ENCODE measurements around the gene MSI2.
"Not testable (repeated sequence)": the region's sequence is repeated elsewhere in the genome, so short reads cannot be mapped to it uniquely, and the experiment has no call there.

Gene MSI2

DNA sequence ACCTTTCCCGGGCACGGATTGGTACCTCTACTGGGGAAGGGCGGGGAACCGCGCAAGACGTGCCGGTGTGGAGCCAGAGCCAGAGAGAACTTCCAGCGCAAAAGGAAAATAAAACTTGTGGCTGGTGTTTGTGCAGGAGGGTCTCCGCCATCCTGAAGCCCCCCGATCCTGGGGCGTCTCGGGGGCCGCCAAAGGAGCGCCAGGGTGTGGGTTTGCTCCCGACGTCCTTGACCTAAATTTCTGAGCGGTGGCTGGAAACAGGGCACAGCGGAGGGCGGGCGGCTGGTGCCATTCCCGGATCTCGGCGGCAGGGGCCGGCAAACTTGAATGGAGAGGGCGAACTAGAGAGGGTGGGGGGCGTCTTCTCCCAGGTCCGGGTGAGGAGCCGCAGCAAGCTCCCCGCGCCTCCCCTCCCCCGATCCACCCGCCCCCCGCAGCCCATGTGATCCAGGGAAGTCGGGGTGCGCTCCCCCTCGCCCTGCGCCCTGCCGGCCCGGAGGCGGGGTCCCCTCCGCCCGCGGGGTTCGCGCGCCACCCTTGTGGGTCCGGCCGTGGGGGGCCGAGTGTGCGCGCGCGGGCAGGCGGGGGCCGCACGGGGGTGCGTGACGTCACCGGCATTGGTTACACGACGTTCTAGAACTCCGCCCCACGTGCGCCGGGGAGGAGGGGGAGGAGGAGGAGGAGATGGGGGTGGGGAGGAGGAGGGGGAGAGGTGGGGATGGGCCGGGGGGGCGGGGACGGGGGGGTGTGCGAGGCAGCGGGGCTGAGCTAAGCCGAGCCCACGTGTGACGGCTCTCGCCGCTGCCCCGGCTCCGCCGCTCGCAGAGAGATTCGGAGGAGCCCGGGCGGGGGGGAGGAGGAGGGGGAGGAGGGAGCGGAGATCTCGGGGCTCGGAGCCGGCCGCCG, at the start of gene MSI2:
Gene MSI2, plus strand, starts transcription at position 748 of the 906 bp plus-strand sequence. CDS start 220 bp downstream, outside the sequence.
- DNase-seq (ENCODE audit: low spot score) = peak; percentile 85

DNA sequence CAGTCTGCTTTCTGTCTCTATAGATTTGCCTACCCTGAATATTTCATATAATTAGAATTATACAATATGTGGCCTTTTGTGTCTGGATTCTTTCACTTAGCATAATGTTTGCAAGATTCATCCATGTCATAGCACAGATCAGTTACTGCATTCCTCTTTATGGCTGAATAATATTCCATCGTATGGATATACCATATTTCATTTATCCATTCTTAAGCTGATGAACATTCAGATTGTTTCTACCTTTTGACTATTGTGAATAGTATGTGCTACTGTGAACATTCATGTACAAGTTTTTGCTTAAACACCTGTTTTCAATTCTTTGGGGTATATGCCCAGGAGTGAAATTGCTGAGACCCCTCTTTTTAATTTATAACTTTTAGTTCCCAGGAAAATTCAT, 49.4 kb upstream of the MSI2 start:
- no peak for DNase-seq (ENCODE audit: low spot score)

DNA sequence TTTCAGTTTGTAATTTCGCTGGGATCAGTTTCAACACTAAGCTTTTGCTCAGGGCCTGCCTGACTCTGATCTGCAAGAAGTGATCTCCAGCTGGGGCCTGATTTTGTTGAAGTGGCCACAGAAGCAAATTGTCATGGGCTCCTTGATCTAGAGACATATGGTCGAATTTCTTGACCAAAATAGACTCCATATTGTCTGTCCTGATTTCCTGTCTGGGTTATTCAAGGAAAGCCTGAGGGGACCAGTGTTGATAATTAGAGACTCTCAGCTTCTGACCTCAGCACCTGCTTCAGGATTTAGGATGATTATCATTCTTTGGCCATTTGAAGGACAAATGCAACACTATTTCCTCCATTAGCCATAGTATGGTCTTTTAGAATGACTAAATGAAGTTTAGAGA, 48.9 kb upstream of the MSI2 start:
- no peak for DNase-seq (ENCODE audit: low spot score)

DNA sequence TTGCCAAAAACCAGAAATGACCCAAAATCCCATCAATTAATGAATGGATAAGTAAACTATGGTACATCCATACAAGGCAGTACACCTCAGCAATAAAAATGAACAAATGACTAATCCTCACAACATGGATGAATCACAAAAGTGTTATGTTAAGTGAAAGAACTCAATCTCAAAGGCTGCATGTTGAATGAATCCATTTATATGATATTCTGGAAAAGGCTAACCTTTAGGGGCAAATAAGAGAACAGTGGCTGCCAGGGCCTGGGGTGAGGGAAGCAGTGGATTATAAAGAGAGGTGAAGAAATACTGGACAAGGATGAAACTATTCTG, 46.1 kb upstream of the MSI2 start:
- DNase-seq (ENCODE audit: low spot score) = no peak

DNA sequence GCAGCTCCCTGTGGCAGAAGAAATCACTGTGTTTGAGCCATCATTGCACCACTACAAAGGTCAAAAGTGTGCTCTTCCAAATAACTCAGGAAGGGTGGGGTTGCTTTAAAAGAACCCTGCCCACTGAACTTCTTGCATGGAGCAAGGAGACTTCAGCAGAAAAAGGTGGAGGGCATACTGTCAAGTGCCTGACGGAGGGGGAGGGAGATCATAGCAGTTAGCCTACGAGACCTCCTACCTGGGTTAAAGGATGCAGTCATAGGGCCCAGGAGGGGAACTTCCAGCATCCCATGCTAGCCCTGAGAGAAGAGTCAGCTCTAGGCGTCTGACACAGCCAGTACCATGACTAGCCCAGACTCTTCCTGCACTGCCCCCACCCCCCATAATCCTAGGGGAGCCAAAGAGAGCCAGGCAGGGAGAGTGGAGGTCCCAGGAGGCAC, 45.3 kb upstream of the MSI2 start:
- DNase-seq (ENCODE audit: low spot score) = no peak

DNA sequence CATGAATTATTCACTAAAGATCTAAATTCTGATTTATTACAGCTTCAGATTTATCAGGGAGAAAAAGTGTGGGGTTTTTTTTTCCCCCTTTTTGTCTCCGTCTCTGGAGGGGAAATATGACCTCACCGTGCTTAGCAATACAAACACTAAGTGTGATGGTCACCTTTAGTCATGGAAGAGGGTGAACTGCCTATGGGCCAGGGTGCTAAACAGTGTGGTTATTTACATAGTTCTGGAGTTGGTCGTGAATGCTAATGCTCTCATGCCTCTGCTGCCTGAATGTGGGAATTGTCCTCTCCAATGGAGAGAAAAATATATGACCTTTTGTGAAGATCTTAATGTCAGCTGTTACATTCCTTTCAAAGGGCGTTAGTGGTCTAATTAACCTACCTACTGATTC, 44.8 kb upstream of the MSI2 start:
- DNase-seq (ENCODE audit: low spot score) = peak; percentile 28

DNA sequence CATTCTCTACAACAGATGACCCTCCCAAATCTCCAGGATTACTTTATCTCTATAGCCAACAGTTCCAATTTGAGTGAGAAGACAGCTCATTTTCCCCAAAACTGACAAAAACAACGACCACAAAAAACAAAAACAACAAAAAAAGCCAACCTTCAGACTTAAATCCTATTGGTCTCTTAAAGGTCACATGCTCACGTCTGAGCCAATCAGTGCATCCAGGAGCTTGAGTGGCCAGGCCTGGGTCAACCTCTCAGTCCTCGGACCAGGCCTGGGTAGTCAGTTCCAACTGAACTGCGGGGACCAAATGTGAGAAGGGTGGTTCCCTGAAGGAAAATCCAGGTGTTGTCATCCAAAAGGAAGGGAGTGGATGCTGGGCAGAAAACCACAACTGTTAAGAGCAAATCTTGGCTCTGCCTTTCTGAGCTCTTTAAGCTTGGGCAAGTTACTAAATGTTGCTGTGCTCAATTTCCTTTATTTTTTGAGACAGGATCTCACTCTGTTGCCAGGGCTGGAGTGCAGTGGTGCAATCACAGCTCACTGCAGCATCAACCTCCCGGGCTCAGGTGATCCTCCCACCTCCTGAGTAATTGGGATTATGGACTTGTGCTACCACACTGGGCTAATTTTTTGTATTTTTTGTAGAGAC, 43.0 kb upstream of the MSI2 start:
- no peak for DNase-seq (ENCODE audit: low spot score)

DNA sequence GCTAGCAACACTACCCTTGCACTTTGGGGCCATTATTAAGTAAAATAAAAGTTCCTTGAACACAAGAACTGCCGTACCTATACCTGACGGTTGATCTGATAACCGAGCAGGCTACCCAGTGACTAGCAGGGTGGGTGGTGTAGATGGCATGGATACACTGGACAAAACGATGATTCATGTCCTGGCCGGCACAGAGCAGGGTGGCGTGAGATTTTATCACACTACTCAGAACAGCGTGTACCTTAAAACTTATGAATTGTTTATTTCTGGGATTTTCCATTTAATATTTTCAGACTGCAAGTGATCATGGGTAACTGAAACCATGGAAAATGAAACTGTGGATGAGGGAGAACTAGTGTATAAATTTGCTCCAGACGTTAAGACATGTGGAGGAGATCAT, 41.0 kb upstream of the MSI2 start:
- no peak for DNase-seq (ENCODE audit: low spot score)

DNA sequence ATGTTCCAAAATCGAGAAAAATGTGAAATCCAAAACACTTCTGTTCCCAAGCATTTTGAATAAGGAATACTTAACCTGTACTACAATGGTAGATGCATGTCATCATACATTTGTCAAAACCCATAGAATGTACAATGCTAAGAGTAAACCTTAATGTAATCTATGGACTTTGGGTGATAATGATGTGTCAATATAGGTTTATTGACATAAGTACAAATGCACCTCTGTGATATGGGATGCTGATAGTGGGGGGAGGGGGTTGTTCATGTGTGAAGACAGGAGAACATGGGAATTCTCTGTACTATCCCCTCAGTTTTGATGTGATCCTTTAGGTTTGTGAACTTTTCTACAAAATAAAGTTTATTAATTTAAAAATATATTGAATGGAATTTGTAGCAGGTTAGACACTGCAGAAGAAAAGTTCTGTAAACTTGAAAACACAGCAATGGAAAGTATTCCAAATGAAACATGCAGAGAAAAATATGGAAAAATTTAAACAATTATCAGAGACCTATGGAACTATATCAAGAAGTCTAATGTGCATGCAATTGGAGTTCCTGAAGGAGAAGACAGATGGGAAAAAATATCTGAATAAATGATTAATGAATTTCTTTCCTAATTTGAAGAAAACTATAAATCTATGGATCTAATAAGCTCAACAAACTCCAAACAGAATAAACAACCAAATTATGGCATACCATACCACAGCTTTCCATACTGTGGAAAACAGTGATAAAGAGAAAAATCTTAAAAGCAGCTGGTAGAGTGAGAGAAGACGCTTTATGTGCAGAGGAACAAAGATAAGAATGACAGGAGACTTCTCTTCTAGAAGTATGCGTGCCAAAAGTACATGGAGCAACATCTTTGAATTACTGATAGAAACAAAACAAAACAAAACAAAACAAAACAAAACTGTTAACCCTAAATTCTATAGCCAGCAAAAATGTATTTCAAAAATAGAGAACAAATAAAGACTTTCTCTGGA, 34.7 kb upstream of the MSI2 start:
- no peak for DNase-seq (ENCODE audit: low spot score)

DNA sequence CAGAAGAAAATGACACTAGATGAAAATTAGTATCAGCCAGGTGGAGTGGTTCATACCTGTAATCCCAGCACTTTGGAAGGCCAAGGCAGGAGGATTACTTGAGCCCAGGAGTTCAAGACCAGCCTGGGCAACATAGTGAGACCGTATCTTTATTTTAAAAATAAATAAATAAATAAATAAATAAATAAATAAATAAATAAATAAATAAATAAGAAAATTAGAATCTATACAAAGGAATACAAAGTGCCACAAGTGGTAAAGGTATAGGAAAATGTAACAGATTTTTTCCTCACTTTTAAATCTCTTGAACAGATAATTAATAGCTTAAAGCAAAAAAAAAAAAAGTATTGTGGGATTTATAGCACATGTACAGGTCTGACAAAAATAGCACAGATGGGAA, 33.9 kb upstream of the MSI2 start:
- DNase-seq (ENCODE audit: low spot score) = not testable (repeated sequence)

DNA sequence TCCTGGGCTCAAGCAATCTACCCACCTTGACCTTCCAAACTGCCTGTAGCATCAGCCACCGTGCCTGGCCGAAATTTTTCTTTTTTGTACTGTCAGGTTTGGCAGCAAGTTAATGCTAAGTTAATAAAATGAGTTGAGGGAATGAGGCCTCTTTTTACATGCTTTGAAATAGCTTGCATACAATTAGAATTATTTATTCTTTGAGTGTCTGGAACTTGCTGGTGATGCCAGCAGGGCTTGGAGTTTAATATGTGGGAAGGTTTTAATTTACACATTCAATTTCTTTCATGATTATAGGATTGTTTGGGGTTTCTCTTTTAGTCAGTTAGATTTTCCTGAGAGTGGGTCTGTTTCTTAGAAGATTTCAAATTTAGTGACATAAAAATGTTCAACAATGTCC, 31.2 kb upstream of the MSI2 start:
- DNase-seq (ENCODE audit: low spot score) = no peak

DNA sequence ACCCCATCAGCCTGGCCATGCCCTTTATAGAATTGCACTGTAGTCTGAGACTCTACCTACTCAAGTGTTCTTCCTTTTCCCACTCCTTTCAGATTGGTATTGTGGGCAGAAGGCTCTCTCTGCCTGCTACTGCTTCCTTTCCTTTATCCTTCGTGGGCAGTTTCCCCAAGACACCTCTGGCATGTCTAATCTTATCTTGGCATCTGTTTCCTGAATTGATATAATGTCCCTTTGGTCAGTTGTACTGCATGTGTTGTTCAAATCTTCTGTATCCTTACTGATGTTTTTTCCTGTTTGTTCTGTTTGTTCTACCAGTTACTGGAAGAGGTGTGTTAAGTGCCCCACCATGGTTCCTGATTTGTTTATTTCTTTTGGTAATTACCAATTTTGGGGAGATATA, 29.5 kb upstream of the MSI2 start:
- DNase-seq (ENCODE audit: low spot score) = no peak

DNA sequence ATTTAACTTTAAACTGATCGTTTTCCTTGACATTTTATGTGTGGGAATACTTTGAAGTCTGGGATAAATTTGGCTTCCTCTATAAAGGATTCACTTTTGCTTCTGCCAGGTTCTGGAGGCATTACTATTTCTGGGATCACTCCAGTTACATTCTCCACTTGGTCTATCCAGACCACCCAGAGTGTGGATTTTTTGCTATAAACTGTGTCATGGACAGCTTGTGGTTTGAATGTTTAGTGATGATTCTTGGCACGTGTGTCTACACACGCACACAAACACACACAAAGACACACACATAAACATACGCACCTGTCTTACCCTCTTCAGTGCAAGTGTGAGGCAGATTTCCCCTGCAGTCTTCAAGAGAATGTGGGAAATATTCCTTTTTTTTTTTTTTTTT, 27.4 kb upstream of the MSI2 start:
- DNase-seq (ENCODE audit: low spot score) = no peak

DNA sequence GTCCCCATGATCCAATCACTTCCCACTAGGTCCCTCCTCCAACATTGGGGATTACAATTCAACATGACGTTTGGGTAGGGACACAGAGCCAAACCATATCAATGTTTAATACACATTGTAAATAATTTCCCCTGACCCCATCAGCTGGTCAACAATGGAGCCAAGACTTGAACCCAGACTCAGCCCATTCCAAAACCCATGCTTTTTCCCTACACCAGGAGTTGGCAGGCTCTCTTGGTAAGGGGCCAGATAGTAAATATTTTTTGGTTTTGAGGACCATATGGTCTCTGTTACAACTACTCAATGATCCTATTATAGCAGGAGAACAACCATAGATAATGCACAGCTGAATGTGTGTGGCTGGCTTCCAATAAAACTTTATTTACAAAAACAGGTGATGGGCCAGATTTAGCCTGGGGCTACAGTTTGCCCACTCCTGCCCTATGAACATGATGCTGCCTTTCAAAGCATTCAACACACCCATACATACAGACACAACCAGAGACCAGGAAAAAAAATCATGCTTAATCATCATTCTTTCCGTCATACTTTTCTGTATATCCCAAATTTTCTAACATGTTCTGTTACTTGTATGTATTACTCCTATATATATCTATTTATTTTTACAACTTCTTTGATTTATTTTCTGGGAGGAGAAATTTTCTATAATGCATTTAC, 22.1 kb upstream of the MSI2 start:
- DNase-seq (ENCODE audit: low spot score) = no peak

DNA sequence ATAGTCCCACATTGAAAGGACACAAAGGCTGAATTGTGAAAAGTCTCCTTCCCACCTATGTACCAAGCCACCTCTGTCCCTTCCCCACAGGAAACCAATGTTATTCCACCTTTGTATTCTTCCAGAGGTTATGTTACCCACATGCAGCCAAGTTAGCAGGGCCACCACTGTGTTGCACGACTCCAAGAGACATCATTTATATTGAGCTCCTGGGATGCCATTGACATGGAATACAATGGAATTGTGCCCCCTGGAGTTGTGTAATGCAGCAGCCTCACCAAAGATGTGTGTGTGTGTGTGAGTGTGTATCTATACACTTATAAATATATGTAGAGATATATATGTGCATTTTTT, 21.6 kb upstream of the MSI2 start:
- no peak for DNase-seq (ENCODE audit: low spot score)

DNA sequence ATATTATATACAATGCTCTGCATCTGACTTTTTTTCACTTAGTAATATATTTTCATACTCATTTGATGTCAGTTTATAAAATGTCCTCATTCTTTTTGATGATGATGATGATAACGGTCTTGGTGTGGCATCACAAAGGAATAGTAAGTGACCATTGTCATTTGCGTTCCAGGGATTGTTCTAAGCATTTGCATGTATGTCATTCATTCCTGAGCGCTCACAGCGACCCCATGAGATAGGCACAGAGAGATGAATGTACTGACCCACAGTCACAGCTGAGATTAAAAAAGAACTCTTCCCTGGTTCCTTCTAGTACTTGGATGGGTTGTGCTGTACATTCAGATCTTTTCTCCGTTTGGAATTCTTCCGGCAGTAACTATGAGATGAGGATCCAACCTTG, 21.2 kb upstream of the MSI2 start:
- DNase-seq (ENCODE audit: low spot score) = no peak

DNA sequence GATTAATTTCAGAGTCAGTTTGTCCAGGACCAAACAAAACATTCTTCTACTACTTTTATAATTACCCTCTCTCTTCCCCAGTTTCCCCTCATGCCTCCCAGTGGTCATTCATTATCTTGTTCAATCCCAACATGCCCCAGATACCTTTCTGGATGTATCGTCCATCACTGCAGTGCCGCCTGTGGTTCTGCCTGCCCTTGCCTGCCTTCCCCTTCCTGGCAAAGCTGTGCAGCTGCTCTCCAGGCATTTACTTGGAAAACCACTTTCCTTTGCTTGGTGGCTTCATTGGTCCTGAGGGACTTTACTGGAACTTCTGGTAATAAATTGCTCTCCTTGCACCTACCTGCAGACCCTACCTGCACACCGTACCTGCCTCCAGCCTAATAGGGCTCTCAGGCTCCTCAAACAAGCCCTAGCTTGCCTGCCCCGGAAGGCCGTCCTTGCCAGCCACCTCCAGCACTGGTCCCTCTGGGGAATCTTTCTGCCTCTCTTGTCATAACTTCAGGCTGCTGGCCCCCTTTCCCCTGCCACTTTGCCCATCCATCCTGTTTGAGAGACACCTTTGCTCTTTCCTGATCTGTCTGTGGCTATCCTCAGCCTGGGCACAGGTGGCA, 19.5 kb upstream of the MSI2 start:
- no peak for DNase-seq (ENCODE audit: low spot score)

DNA sequence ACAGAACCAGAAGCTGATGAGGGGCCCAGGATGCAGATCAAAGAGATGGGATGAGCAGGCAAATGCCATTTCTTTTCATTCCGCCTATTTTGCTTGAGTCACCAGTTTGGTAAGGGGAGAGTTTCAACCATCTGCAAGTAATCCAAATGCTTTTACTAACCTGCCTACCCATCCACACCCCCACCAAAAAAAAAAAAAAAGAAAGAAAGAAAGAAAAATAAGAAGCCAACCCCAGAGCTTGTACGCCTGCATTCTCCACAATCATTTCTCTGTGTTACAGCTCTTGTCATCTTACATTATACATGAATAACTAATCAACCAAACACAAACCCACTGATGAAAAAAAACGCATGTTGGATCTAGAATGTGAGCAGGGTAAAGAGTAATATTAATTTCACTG, 15.7 kb upstream of the MSI2 start:
- no peak for DNase-seq (ENCODE audit: low spot score)

DNA sequence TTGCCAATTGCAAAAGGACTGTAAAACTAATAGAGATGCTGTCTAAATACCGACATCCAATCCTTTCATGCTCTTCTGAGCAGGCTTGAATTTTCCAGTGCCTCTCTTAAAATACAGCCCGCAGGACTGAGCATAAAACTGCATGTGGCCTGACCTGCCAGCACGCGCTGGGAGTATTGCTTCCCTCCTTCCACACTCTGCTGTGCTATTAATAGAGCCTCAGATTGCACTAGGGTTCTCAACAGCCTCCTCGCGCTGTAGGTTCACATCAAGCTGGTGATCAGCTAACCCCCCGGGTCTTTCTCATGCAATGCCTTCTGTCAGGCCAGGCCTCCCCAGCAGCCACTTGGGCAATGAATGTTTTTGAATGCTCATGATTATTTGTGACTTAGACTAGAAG, 14.2 kb upstream of the MSI2 start:
- DNase-seq (ENCODE audit: low spot score) = no peak

DNA sequence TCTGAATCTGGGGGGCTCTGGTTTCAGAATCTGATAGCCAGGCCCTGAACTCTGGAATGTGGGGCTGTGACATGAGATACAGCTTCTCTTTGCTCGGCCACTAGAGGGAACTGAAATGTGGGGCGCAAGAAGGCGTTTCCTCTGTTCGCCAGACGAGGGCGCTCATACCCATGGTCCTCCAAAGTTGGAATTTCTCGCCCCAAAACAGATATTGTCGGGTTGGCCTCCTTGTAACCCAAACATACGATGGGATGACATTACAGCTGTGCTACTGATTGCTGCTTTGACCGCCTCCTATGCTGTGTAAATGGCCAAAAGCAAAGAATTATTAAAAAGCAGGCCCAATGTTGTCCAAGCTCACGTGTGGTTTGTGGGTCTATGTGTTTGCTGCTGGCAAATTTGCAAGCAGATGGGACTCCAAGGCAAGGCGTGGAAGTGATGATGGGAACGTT, 13.1 kb upstream of the MSI2 start:
- DNase-seq (ENCODE audit: low spot score) = peak; percentile 59

DNA sequence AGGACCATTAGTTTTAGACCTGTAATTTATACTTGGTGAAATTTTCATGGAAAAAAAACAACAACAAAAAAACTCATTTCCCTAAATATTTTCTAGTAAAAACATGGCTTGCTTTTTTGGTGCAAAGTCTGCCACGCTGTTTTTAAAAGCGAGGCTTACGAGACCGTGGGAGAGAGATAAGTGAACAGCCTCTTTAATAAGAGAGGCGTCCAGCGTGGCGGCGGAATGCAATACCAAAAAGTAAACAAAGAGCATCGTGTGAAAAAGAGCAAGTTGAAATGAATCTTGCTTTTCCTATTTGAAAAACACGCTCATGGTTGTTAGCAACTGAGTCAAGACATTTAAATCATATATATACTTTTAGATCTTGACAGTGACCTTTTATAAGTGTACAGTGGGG, 10.5 kb upstream of the MSI2 start:
- no peak for DNase-seq (ENCODE audit: low spot score)
